ENCODE measurements around the gene GALNT6.

GRCh38 chr12:51389302-51389999 is 1.8 kb downstream of the GALNT6 start:
- TF ChIP-seq SIN3A (IDR thresholded peaks at IDR 0.05; ENCODE audit: borderline replicate concordance, insufficient read depth, low read depth, low read length) (no peak), POLR2AphosphoS5 (IDR thresholded peaks at IDR 0.05; ENCODE audit: low read depth, low read length) (no peak)
- TF ChIP-seq, protein P1, sequence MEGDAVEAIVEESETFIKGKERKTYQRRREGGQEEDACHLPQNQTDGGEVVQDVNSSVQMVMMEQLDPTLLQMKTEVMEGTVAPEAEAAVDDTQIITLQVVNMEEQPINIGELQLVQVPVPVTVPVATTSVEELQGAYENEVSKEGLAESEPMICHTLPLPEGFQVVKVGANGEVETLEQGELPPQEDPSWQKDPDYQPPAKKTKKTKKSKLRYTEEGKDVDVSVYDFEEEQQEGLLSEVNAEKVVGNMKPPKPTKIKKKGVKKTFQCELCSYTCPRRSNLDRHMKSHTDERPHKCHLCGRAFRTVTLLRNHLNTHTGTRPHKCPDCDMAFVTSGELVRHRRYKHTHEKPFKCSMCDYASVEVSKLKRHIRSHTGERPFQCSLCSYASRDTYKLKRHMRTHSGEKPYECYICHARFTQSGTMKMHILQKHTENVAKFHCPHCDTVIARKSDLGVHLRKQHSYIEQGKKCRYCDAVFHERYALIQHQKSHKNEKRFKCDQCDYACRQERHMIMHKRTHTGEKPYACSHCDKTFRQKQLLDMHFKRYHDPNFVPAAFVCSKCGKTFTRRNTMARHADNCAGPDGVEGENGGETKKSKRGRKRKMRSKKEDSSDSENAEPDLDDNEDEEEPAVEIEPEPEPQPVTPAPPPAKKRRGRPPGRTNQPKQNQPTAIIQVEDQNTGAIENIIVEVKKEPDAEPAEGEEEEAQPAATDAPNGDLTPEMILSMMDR (IDR thresholded peaks at IDR 0.05), result no peak

All from Panc1 (cell line).